ENCODE results near the gene ZBTB20.

ZBTB20 gene

DNA sequence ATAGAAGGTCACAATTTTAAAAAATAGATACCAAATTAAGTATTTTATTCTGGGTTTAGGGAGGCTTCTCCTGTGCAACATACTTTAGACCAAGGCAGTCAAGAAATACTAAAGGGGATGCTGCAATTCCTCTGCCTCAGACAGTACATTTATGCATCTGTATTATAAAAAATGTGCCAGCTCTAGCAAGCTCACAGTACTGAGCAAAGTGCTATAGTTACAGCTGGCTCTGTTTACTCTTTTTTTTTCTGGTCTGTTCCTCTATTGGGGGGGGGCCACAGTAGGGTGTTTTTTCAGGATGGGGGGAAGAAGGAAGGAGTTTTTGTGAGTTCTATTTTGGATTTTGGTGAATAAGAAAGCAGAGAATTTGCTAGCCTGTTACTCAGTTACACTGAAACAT, 668.3 kb downstream of the ZBTB20 start:
- no peaks in the 10 kb centered on the region for H3K27me3 ChIP-seq (ENCODE audit: insufficient read depth, poor library complexity, severe bottlenecking)
- no peak overlapping the region for H3K27ac ChIP-seq (replicated peaks)
- H3K4me3 ChIP-seq (replicated peaks; ENCODE audit: insufficient read depth, low read length) = no peak overlapping the region
- no peak for DNase-seq (ENCODE audit: low read depth in 1 of 2, low spot score in 1 of 2)
- TF ChIP-seq SPI1 (IDR thresholded peaks at IDR 0.05; ENCODE audit: borderline replicate concordance, low read depth) = no peak
- no peak for TF ChIP-seq CTCF (IDR thresholded peaks at IDR 0.05; ENCODE audit: insufficient read depth, low read length)
- TF ChIP-seq POLR2AphosphoS5 (IDR thresholded peaks at IDR 0.05; ENCODE audit: low read depth) = no peak
- TF ChIP-seq GABPA (IDR thresholded peaks at IDR 0.05; ENCODE audit: low read depth) = no peak
- TF ChIP-seq, protein P1, sequence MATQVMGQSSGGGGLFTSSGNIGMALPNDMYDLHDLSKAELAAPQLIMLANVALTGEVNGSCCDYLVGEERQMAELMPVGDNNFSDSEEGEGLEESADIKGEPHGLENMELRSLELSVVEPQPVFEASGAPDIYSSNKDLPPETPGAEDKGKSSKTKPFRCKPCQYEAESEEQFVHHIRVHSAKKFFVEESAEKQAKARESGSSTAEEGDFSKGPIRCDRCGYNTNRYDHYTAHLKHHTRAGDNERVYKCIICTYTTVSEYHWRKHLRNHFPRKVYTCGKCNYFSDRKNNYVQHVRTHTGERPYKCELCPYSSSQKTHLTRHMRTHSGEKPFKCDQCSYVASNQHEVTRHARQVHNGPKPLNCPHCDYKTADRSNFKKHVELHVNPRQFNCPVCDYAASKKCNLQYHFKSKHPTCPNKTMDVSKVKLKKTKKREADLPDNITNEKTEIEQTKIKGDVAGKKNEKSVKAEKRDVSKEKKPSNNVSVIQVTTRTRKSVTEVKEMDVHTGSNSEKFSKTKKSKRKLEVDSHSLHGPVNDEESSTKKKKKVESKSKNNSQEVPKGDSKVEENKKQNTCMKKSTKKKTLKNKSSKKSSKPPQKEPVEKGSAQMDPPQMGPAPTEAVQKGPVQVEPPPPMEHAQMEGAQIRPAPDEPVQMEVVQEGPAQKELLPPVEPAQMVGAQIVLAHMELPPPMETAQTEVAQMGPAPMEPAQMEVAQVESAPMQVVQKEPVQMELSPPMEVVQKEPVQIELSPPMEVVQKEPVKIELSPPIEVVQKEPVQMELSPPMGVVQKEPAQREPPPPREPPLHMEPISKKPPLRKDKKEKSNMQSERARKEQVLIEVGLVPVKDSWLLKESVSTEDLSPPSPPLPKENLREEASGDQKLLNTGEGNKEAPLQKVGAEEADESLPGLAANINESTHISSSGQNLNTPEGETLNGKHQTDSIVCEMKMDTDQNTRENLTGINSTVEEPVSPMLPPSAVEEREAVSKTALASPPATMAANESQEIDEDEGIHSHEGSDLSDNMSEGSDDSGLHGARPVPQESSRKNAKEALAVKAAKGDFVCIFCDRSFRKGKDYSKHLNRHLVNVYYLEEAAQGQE (IDR thresholded peaks at IDR 0.05; ENCODE audit: insufficient replicate concordance, low read depth) = no peak

GRCh38 chr3:114476511-114476910, 670.6 kb downstream of the ZBTB20 start:
- Histone ChIP-seq H3K27ac (replicated peaks) (no peak overlapping the region), H3K4me3 (replicated peaks; ENCODE audit: insufficient read depth, low read length) (no peak overlapping the region), H3K27me3 (ENCODE audit: insufficient read depth, poor library complexity, severe bottlenecking) (no peaks in the 10 kb centered on the region)
- TF ChIP-seq, protein P1 (IDR thresholded peaks at IDR 0.05; ENCODE audit: insufficient replicate concordance, low read depth) = no peak
- TF ChIP-seq SPI1 (IDR thresholded peaks at IDR 0.05; ENCODE audit: borderline replicate concordance, low read depth) (no peak), POLR2AphosphoS5 (IDR thresholded peaks at IDR 0.05; ENCODE audit: low read depth) (no peak), GABPA (IDR thresholded peaks at IDR 0.05; ENCODE audit: low read depth) (no peak), CTCF (IDR thresholded peaks at IDR 0.05; ENCODE audit: insufficient read depth, low read length) (no peak)
- DNase-seq (ENCODE audit: low read depth in 1 of 2, low spot score in 1 of 2) = no peak

DNA sequence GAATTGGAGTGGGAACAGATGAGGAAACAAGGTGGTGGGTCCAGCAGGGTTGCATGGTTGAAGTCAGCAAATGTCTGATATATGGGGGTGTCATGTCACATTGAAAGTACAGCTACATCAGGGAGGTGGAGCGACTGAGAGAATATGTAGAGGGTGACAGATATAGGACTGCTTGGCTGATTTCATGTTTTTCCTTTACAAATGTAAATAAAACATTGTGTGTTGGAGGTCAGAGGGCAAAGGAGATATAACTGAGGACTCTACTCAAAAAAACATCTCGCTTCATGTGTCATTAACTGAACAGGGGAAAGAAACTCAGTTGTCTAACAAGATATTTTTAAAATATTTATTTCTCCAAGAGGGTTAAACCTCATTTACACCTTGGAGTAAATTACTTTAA, 675.6 kb downstream of the ZBTB20 start:
- no peak overlapping the region for H3K27ac ChIP-seq (replicated peaks)
- H3K27me3 ChIP-seq (ENCODE audit: insufficient read depth, poor library complexity, severe bottlenecking) = no peaks in the 10 kb centered on the region
- TF ChIP-seq GABPA (IDR thresholded peaks at IDR 0.05; ENCODE audit: low read depth) (no peak), POLR2AphosphoS5 (IDR thresholded peaks at IDR 0.05; ENCODE audit: low read depth) (no peak), SPI1 (IDR thresholded peaks at IDR 0.05; ENCODE audit: borderline replicate concordance, low read depth) (no peak), CTCF (IDR thresholded peaks at IDR 0.05; ENCODE audit: insufficient read depth, low read length) (no peak)
- TF ChIP-seq, protein P1 (IDR thresholded peaks at IDR 0.05; ENCODE audit: insufficient replicate concordance, low read depth) = no peak
- no peak for DNase-seq (ENCODE audit: low read depth in 1 of 2, low spot score in 1 of 2)
- no peak overlapping the region for H3K4me3 ChIP-seq (replicated peaks; ENCODE audit: insufficient read depth, low read length)
